PC-3 (cell line): Measurements from ENCODE around the gene CABP7.

Experiments
- CTCF ChIP-seq: fragments of 300-600 bp; sonication (generic); conservative IDR thresholded peaks from 2 replicates; pipeline ENCODE4 v1.5.1; 2017; ENCODE audit warnings: antibody characterized with exemption, low read depth, mild to moderate bottlenecking, low read length
- EZH2 ChIP-seq: fragments of 300-600 bp; sonication (generic); IDR thresholded peaks from one replicate; pipeline ENCODE4 v1.6.1; 2017; ENCODE audit warnings: antibody characterized with exemption, mild to moderate bottlenecking, low read length; ENCODE audit not compliant: unreplicated experiment
- EZH2phosphoT487 ChIP-seq: fragments of 300-600 bp; sonication (generic); IDR thresholded peaks from 2 replicates; pipeline ENCODE4 v1.6.1; 2018; ENCODE audit warnings: mild to moderate bottlenecking, antibody characterized with exemption, low read length, borderline replicate concordance

GRCh38 chr22:29722587-29722986, 2.8 kb downstream of the CABP7 start:
- TF ChIP-seq CTCF (no peak), EZH2phosphoT487 (no peak), EZH2 (no peak)
